AG04449 (cell line): ENCODE results near the gene RALGAPA1.

ENCODE experiments used
- CTCF ChIA-PET: fragments of 350-600 bp; formaldehyde crosslinking; extraction: SDS; loops from one replicate; lab custom pipeline; 2021; ENCODE audit warnings: antibody characterized with exemption; lab: Yijun Ruan, JAX
- POLR2A ChIA-PET: fragments of 400-600, 350-600 bp; formaldehyde crosslinking; extraction: SDS; loops from one replicate; lab custom pipeline; 2020; ENCODE audit warnings: antibody characterized with exemption, inconsistent platforms; lab: Yijun Ruan, JAX
- DNase-seq: peaks from one replicate; pipeline ENCODE4 v3.0.0-alpha.2; 2010; ENCODE audit warnings: low read depth, low spot score
- H3K4me3 ChIP-seq: 2 replicates; pipeline ENCODE4 v1.5.1; 2011; ENCODE audit warnings: low read depth, mild to moderate bottlenecking, control low read depth, low read length
- TF ChIP-seq, protein P1 (sequence below): IDR thresholded peaks from one replicate; pipeline ENCODE4 v1.5.1; 2011; ENCODE audit warnings: mild to moderate bottlenecking, moderate library complexity, low read length, control low read depth, inconsistent platforms; ENCODE audit not compliant: insufficient read depth; ENCODE audit errors: missing control alignments

Gene RALGAPA1

DNA sequence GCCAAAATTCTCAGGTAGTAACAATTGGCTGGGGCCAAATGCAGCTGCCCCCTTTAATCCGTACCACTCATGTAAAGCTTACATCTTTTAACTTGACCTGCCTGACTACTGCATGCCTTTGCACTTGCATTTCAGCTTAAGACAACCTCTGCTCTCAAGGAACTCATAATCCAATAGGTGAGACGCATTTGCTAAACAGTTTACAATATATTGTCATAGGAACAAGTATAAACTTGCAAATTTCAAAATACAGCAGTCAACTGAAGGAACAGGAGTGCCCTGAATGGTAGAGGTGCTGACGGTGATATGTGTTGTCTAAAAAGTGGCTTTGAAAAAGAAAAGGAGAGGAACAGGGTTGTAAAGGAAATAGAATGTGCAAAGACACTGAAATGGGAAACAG is 13.4 kb upstream of the RALGAPA1 start:
- H3K4me3 ChIP-seq: no peak overlapping the region
- no peak for DNase-seq
- ChIA-PET CTCF (interaction anchor here (0.8 to 8.4 kb wide), 15 partner anchors 9 to 400 kb away, joined by 3 to 80 read pairs (median 4); partner anchors contain the start of gene RALGAPA1), POLR2A (no interaction called here)
- TF ChIP-seq, protein P1, sequence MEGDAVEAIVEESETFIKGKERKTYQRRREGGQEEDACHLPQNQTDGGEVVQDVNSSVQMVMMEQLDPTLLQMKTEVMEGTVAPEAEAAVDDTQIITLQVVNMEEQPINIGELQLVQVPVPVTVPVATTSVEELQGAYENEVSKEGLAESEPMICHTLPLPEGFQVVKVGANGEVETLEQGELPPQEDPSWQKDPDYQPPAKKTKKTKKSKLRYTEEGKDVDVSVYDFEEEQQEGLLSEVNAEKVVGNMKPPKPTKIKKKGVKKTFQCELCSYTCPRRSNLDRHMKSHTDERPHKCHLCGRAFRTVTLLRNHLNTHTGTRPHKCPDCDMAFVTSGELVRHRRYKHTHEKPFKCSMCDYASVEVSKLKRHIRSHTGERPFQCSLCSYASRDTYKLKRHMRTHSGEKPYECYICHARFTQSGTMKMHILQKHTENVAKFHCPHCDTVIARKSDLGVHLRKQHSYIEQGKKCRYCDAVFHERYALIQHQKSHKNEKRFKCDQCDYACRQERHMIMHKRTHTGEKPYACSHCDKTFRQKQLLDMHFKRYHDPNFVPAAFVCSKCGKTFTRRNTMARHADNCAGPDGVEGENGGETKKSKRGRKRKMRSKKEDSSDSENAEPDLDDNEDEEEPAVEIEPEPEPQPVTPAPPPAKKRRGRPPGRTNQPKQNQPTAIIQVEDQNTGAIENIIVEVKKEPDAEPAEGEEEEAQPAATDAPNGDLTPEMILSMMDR: no peak

DNA sequence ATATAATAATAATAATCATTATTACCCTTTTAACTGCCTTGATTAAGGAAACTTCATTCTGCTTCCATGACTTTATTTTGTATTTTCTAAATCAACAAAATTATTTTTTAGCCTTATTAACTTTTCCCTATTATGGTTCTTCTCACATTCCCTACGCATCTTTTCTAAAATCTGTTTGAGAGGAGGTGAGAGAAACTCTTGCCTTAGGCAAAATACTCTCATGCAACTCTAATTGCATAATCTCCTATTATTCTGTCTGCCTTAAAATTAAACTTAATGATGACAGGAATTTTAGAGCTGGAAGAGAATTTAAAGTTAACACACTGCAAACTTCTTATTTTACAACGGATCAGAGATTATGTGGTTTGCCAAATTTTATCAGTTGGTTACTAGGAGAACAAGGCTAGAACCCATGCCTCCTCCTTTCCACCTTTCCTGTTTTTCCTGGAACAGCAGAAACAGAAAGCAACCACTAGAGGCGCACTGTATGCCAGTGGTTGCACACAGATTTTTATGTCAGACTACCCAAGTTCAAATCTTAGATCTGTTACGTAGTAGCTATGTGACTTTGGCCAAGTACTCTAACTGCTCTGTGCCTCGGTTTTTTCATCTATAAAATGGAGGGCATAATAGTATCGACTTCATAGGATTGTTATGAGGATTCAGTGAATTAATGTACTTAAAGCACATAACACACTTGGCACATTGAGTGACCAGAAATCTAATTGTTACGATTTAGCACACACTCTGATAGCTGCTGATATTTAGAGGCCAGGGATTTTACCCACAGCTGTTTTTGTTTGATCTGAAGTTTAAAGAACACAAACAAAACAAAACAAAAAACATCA is 12.7 kb upstream of the RALGAPA1 start:
- ChIA-PET CTCF (interaction anchor here (0.8 to 8.4 kb wide), 18 partner anchors 8 to 399 kb away, joined by 3 to 80 read pairs (median 4); partner anchors contain the start of gene RALGAPA1), POLR2A (no interaction called here)
- no peak overlapping the region for H3K4me3 ChIP-seq
- DNase-seq: no peak
- TF ChIP-seq, protein P1: peak; percentile 73

- no peak overlapping the region for H3K4me3 ChIP-seq
- DNase-seq: no peak
- TF ChIP-seq, protein P1: no peak
- ChIA-PET CTCF (interaction anchor here (0.9 to 8.4 kb wide), 8 partner anchors 8 to 677 kb away, joined by 3 to 80 read pairs (median 6); partner anchors contain the start of gene RALGAPA1), POLR2A (no interaction called here)
Measured at GRCh38 chr14:35819591-35820540, 10.8 kb upstream of the RALGAPA1 start.

- ChIA-PET POLR2A (interaction anchor here (1.0 kb wide), 1 partner anchor 10 kb away, joined by 3 read pairs; the partner anchor contains the start of gene RALGAPA1), CTCF (interaction anchor here (0.6 to 8.4 kb wide), 16 partner anchors 8 to 677 kb away, joined by 3 to 80 read pairs (median 5); partner anchors contain the start of genes BRMS1L, INSM2 and RALGAPA1)
- DNase-seq: no peak
- TF ChIP-seq, protein P1: peak; percentile 38
- no peak overlapping the region for H3K4me3 ChIP-seq
Measured at GRCh38 chr14:35818346-35819115, 9.4 kb upstream of the RALGAPA1 start.

- ChIA-PET POLR2A (no interaction called here), CTCF (interaction anchor here (0.6 to 8.4 kb wide), 13 partner anchors 7 to 498 kb away, joined by 3 to 80 read pairs (median 3); partner anchors contain the start of gene BRMS1L)
- TF ChIP-seq, protein P1: peak; percentile 72
- no peak for DNase-seq
- H3K4me3 ChIP-seq: no peak overlapping the region
Measured at GRCh38 chr14:35814371-35815005, 5.4 kb upstream of the RALGAPA1 start.
